H1 (cell line): Measurements from ENCODE around the gene ELOVL2. TPM values are rescaled to one million over a fixed set of nuclear protein-coding genes. Genes with fewer than 3 reads are reported as not detected.

Experiments used
- CTCF ChIA-PET: fragments of 300-600 bp; sonication (Branson Sonifier 250); formaldehyde crosslinking; loops from one replicate; lab custom pipeline; 2021; ENCODE audit not compliant: partially characterized antibody; lab: Charles Lee
- POLR2A ChIA-PET: fragments of 300-600 bp; sonication (Branson Sonifier 250); formaldehyde crosslinking; loops from one replicate; lab custom pipeline; 2021; ENCODE audit warnings: inconsistent platforms; ENCODE audit not compliant: partially characterized antibody; lab: Charles Lee
- DNase-seq, 2 experiments: peaks; one replicate each; pipeline versions ENCODE4 v3.0.0 to v3.0.0-alpha.2; 2010 to 2022; ENCODE audit warnings: low spot score in 2 of 2, low read depth in 1 of 2, mixed read lengths in 1 of 2
- FAIRE-seq: peaks from 2 replicates; lab custom pipeline; 2011; peaks lifted over from hg19 to GRCh38; lab: Jason Lieb, UNC
- H2AFZ ChIP-seq: 2 replicates; pipeline ENCODE4 v1.8.1; 2012; ENCODE audit warnings: low read length, inconsistent platforms
- H2AK5ac ChIP-seq: 2 replicates; pipeline ENCODE4 v1.6.1; 2013; ENCODE audit warnings: low read depth, low read length
- H2BK120ac ChIP-seq: replicated peaks from 2 replicates; pipeline ENCODE3; 2013; ENCODE audit warnings: low read depth, low read length, inconsistent platforms
- H2BK12ac ChIP-seq: 2 replicates; pipeline ENCODE4 v1.6.1; 2013; ENCODE audit warnings: low read depth, low read length
- H2BK15ac ChIP-seq: 2 replicates; pipeline ENCODE4 v1.6.1; 2013; ENCODE audit warnings: low read length
- H2BK20ac ChIP-seq: 2 replicates; pipeline ENCODE4 v1.6.1; 2013; ENCODE audit warnings: low read length
- H2BK5ac ChIP-seq: 2 replicates; pipeline ENCODE4 v1.6.1; 2013; ENCODE audit warnings: low read depth, low read length
- H3K14ac ChIP-seq: 2 replicates; pipeline ENCODE4 v1.6.1; 2013; ENCODE audit warnings: inconsistent platforms; ENCODE audit not compliant: insufficient read length
- H3K18ac ChIP-seq: 2 replicates; pipeline ENCODE4 v1.6.1; 2013; ENCODE audit warnings: low read length; ENCODE audit errors: extremely low read depth
- H3K23ac ChIP-seq: 2 replicates; pipeline ENCODE4 v1.6.1; 2013; ENCODE audit warnings: inconsistent platforms; ENCODE audit not compliant: insufficient read length
- H3K23me2 ChIP-seq: 2 replicates; pipeline ENCODE4 v1.6.1; 2013; ENCODE audit warnings: low read depth, low read length
- H3K27ac ChIP-seq: 2 replicates; pipeline ENCODE4 v1.6.1; 2011; ENCODE audit warnings: low read depth, low read length, inconsistent platforms
- H3K27me3 ChIP-seq, 4 experiments: replicated peaks in 1 of 4; 1 replicate in 1 of 4; 2 replicates in 3 of 4; pipeline versions ENCODE4 v1.6.1 to v1.8.1; 2011 to 2013; ENCODE audit warnings: low read length in 3 of 4, mild to moderate bottlenecking in 3 of 4, inconsistent platforms in 2 of 4, mixed read lengths in 2 of 4, moderate library complexity in 1 of 4; ENCODE audit not compliant: control insufficient read depth in 3 of 4, insufficient read depth in 3 of 4; ENCODE audit errors: extremely low read depth in 1 of 4
- H3K36me3 ChIP-seq, 4 experiments: 2 replicates each; pipeline versions ENCODE4 v1.6.1 to v1.8.1; 2011 to 2013; ENCODE audit warnings: mild to moderate bottlenecking in 4 of 4, low read length in 3 of 4, moderate library complexity in 2 of 4, control low read depth in 1 of 4, inconsistent platforms in 1 of 4; ENCODE audit not compliant: insufficient read depth in 4 of 4, control insufficient read depth in 2 of 4
- H3K4ac ChIP-seq: replicated peaks from 2 replicates; pipeline ENCODE3; 2013; ENCODE audit warnings: low read length, low read depth, mixed read lengths, inconsistent platforms; ENCODE audit not compliant: insufficient read length
- H3K4me1 ChIP-seq, 4 experiments: replicated peaks in 1 of 4; 1 replicate in 1 of 4; 2 replicates in 3 of 4; pipeline versions ENCODE4 v1.6.1 to v1.8.1; 2011 to 2013; ENCODE audit warnings: low read length in 3 of 4, inconsistent platforms in 2 of 4, mixed read lengths in 1 of 4; ENCODE audit not compliant: insufficient read depth in 4 of 4, control insufficient read depth in 3 of 4
- H3K4me2 ChIP-seq, 2 experiments: 2 replicates each; pipeline versions ENCODE4 v1.6.1 to v1.8.1; 2011 to 2013; ENCODE audit warnings: low read depth in 2 of 2, low read length in 2 of 2, control low read depth in 1 of 2, inconsistent platforms in 1 of 2, mild to moderate bottlenecking in 1 of 2; ENCODE audit not compliant: insufficient read depth in 1 of 2
- H3K4me3 ChIP-seq, 4 experiments: fragments of 200-600, 300-600 bp in 1 of 4; sonication (generic), shearing (Covaris generic), sonication (Bioruptor Twin) in 1 of 4; 2 replicates each; pipeline versions ENCODE4 v1.5.1 to v1.8.1; 2011 to 2016; ENCODE audit warnings: low read length in 4 of 4, low read depth in 3 of 4, control low read depth in 2 of 4, inconsistent platforms in 2 of 4, mild to moderate bottlenecking in 2 of 4, mixed read lengths in 1 of 4, moderate library complexity in 1 of 4; ENCODE audit not compliant: insufficient read depth in 2 of 4; ENCODE audit errors: extremely low read depth in 1 of 4
- H3K56ac ChIP-seq: replicated peaks from 2 replicates; pipeline ENCODE3; 2013; ENCODE audit warnings: low read depth, mild to moderate bottlenecking, mixed read lengths, low read length, inconsistent platforms; ENCODE audit not compliant: insufficient read length
- H3K79me1 ChIP-seq: 2 replicates; pipeline ENCODE4 v1.6.1; 2013; ENCODE audit warnings: low read depth, low read length, control low read depth
- H3K79me2 ChIP-seq, 2 experiments: 2 replicates each; pipeline versions ENCODE4 v1.6.1 to v1.8.1; 2012 to 2013; ENCODE audit warnings: low read length in 2 of 2, mild to moderate bottlenecking in 2 of 2, inconsistent platforms in 1 of 2; ENCODE audit not compliant: insufficient read depth in 2 of 2, control insufficient read depth in 1 of 2
- H3K9ac ChIP-seq, 4 experiments: replicated peaks in 1 of 4; 1 replicate in 1 of 4; 2 replicates in 3 of 4; pipeline versions ENCODE4 v1.6.1 to v1.8.1; 2011 to 2013; ENCODE audit warnings: low read depth in 3 of 4, low read length in 3 of 4, control low read depth in 2 of 4, mild to moderate bottlenecking in 2 of 4, moderate library complexity in 2 of 4, inconsistent platforms in 1 of 4; ENCODE audit errors: extremely low read depth in 1 of 4
- H3K9me3 ChIP-seq, 2 experiments: 2 replicates each; pipeline versions ENCODE4 v1.6.1 to v1.8.1; 2012 to 2013; ENCODE audit warnings: mild to moderate bottlenecking in 2 of 2, moderate library complexity in 2 of 2, control low read depth in 1 of 2, inconsistent platforms in 1 of 2, low read depth in 1 of 2, low read length in 1 of 2, mixed read lengths in 1 of 2; ENCODE audit not compliant: insufficient read depth in 2 of 2
- H4K20me1 ChIP-seq, 2 experiments: replicated peaks in 1 of 2; 2 replicates each; pipeline versions ENCODE3 to v1.8.1; 2011 to 2013; ENCODE audit warnings: inconsistent platforms in 2 of 2, low read length in 2 of 2, mild to moderate bottlenecking in 1 of 2; ENCODE audit not compliant: insufficient read depth in 2 of 2, control insufficient read depth in 1 of 2
- H4K5ac ChIP-seq: 2 replicates; pipeline ENCODE4 v1.6.1; 2013; ENCODE audit warnings: low read length, low read depth, mixed read lengths, inconsistent platforms; ENCODE audit not compliant: insufficient read length
- H4K8ac ChIP-seq: 2 replicates; pipeline ENCODE4 v1.8.0; 2013; ENCODE audit warnings: mild to moderate bottlenecking, moderate library complexity, low read length, inconsistent platforms; ENCODE audit not compliant: insufficient read depth; ENCODE audit errors: extremely low read depth
- H4K91ac ChIP-seq: replicated peaks from 2 replicates; pipeline ENCODE3; 2013; ENCODE audit warnings: low read length, mixed read lengths, inconsistent platforms; ENCODE audit not compliant: insufficient read length
- CREB1 ChIP-seq: IDR thresholded peaks from 2 replicates; pipeline ENCODE4 v1.6.1; 2012; ENCODE audit warnings: inconsistent platforms
- CTCF ChIP-seq, 3 experiments: IDR thresholded peaks; 1 replicate in 2 of 3; 2 replicates in 1 of 3; pipeline versions ENCODE4 v1.5.1 to v1.6.1; 2011; ENCODE audit warnings: low read length in 3 of 3, mild to moderate bottlenecking in 3 of 3, inconsistent platforms in 2 of 3, low read depth in 1 of 3, moderate library complexity in 1 of 3; ENCODE audit not compliant: insufficient read depth in 1 of 3; ENCODE audit errors: control extremely low read depth in 1 of 3
- MAX ChIP-seq: IDR thresholded peaks from 2 replicates; pipeline ENCODE4 v1.6.1; 2012; ENCODE audit warnings: inconsistent platforms
- PHF8 ChIP-seq: fragments of 200-600 bp; sonication (generic); conservative IDR thresholded peaks from 2 replicates; pipeline ENCODE4 v1.7.1; 2012; ENCODE audit warnings: low read depth, mild to moderate bottlenecking, inconsistent platforms, low read length, moderate library complexity
- SAP30 ChIP-seq: fragments of 300-600 bp; sonication (generic); IDR thresholded peaks from 2 replicates; pipeline ENCODE4 v1.7.1; 2012; ENCODE audit warnings: low read length, moderate library complexity, mild to moderate bottlenecking, inconsistent platforms; ENCODE audit not compliant: insufficient read depth, insufficient replicate concordance
- SUZ12 ChIP-seq: fragments of 200-600 bp; sonication (generic); IDR thresholded peaks from 2 replicates; pipeline ENCODE4 v1.6.1; 2012; ENCODE audit warnings: mild to moderate bottlenecking, inconsistent platforms, low read length, moderate library complexity, mixed read lengths
- TCF12 ChIP-seq: IDR thresholded peaks from 2 replicates; pipeline ENCODE4 v1.6.1; 2011; ENCODE audit warnings: low read depth, mild to moderate bottlenecking, low read length
- WGBS, 2 experiments: shearing (Covaris generic) in 1 of 2; methylation state at CpG; one replicate each; pipeline versions ENCODE4 v1.1.6 to v1.1.7; 2013 to 2015; ENCODE audit warnings: low lambda C conversion rate in 2 of 2, mixed read lengths in 2 of 2, inconsistent platforms in 1 of 2, low coverage in 1 of 2, missing lambda C conversion rate in 1 of 2; ENCODE audit not compliant: insufficient replicate concordance in 2 of 2, insufficient coverage in 1 of 2, insufficient read length in 1 of 2; ENCODE audit errors: extremely low coverage in 1 of 2, missing lambda C conversion rate in 1 of 2; 5-methylcytosine and 5-hydroxymethylcytosine counted together
- polyA plus RNA-seq, 7 experiments: library from polyadenylated mRNA; depleted of rRNA in 3 of 7; stranded (reverse) in 5 of 7; unstranded in 2 of 7; fragments of >200 nt in 5 of 7; fragments of 200-250 nt in 2 of 7; gene quantifications; 1 replicate in 5 of 7; 2 replicates in 1 of 7; 4 replicates in 1 of 7; pipeline versions ENCODE4 v1.2.1 to v1.2.3, GENCODE V29; 2011 to 2013; ENCODE audit warnings: missing spikeins in 2 of 7, mixed read lengths in 2 of 7
- total RNA-seq: library from RNA; stranded (reverse); fragmentation: NEBNext Ultra II Directional; extraction: Animal tissue kit (Norgen Biotek cat#: 25700); gene quantifications from 2 replicates; pipeline ENCODE4 v1.2.1, GENCODE V29; 2021
- TF ChIP-seq, protein P1 (sequence below): IDR thresholded peaks from 2 replicates; pipeline ENCODE4 v1.6.1; 2011; ENCODE audit warnings: low read depth, mild to moderate bottlenecking, low read length; ENCODE audit not compliant: insufficient read depth

Gene ELOVL2
- total and polyA plus RNA-seq, 2 of the 8 experiments (the other 6 are each of a cell fraction or from before 2014, with no cell fraction given), result 0.42 to 0.89 TPM

GRCh38 chr6:11050731-11051130 is 6.6 kb upstream of the ELOVL2 start:
- Histone ChIP-seq H4K91ac (no peak overlapping the region), H2BK120ac (no peak overlapping the region), H3K4me2 (no peak overlapping the region), H3K4me3 (no peak overlapping the region), H3K23ac (no peak overlapping the region), H3K23me2 (no peaks in the 10 kb centered on the region)
- DNase-seq, result no peak
- CTCF ChIA-PET, result no interaction called here
- WGBS, 2 experiments, result 83% methylated on average over 2 of the region's 2 CpGs; no CpG with 5 or more reads in 1 of the 2 experiments
- TF ChIP-seq PHF8 (no peak), SAP30 (no peak), CREB1 (no peak), CTCF (IDR thresholded peaks at IDR 0.05; ENCODE audit: control extremely low read depth in 1 of 3, insufficient read depth in 1 of 3, low read depth in 1 of 3, low read length in 3 of 3) (no peak), TCF12 (no peak), MAX (no peak), SUZ12 (no peak)
- TF ChIP-seq, protein P1, sequence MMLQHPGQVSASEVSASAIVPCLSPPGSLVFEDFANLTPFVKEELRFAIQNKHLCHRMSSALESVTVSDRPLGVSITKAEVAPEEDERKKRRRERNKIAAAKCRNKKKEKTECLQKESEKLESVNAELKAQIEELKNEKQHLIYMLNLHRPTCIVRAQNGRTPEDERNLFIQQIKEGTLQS, result no peak
- TF ChIP-seq, all 59 proteins: peak for 0
- no peak overlapping the region for H4K5ac ChIP-seq
- no peak for FAIRE-seq
- H3K4me1 ChIP-seq, result no peaks in the 10 kb centered on the region
- H4K8ac ChIP-seq, result no peak overlapping the region
- H2BK15ac ChIP-seq, result no peak overlapping the region
- H2AK5ac ChIP-seq, result no peak overlapping the region
- H3K18ac ChIP-seq, result no peak overlapping the region
- H3K14ac ChIP-seq, result no peak overlapping the region
- H3K9ac ChIP-seq, result no peak overlapping the region
- no peak overlapping the region for H2BK12ac ChIP-seq
- no peak overlapping the region for H3K56ac ChIP-seq
- no peaks in the 10 kb centered on the region for H3K9me3 ChIP-seq
- no peak overlapping the region for H3K27ac ChIP-seq
- no peak overlapping the region for H3K4ac ChIP-seq
- H3K36me3 ChIP-seq, result no peaks in the 10 kb centered on the region
- H3K79me1 ChIP-seq, result no peaks in the 10 kb centered on the region
- peaks cover 0 to 1% (median 0%) of the 10 kb centered on the region in 4 experiments; a peak in 3 of 7 replicates for H3K27me3 ChIP-seq
- no peaks in the 10 kb centered on the region for H4K20me1 ChIP-seq
- POLR2A ChIA-PET, result no interaction called here
- no peak overlapping the region for H2BK20ac ChIP-seq
- no peak overlapping the region for H2BK5ac ChIP-seq
- no peak overlapping the region for H2AFZ ChIP-seq
- no peaks in the 10 kb centered on the region for H3K79me2 ChIP-seq
